NCI-H345 treated with DMSO at 0.1 percent for 48 hours (cell line): Measurements from ENCODE around the gene AHCYL2.
A peak's percentile ranks its signal among the peaks of the same experiment; 100 is the strongest.

Experiments used
- DNase-seq: peaks from one replicate; lab custom pipeline; 2025; ENCODE audit not compliant: unreplicated experiment; lab: John Stamatoyannopoulos, UW

AHCYL2 gene

GRCh38 chr7:129224251-129225205 lies at the start of gene AHCYL2:
AHCYL2 (plus strand) TSS chr7:129225030.
- peak; percentile 97 for DNase-seq

GRCh38 chr7:129176916-129177710 lies 47.7 kb upstream of the AHCYL2 start:
- no peak for DNase-seq

GRCh38 chr7:129184981-129185670 lies 39.7 kb upstream of the AHCYL2 start:
- no peak for DNase-seq

- DNase-seq: no peak
Observed at GRCh38 chr7:129186749-129187260, 38.0 kb upstream of the AHCYL2 start.

- DNase-seq: no peak
Observed at GRCh38 chr7:129187681-129188371, 37.0 kb upstream of the AHCYL2 start.

- no peak for DNase-seq
Observed at GRCh38 chr7:129188372-129188891, 36.4 kb upstream of the AHCYL2 start, which contains the start of gene SMO. SMO (plus strand) TSS chr7:129188633; CDS start chr7:129189152, 519 bp downstream.

GRCh38 chr7:129188892-129189660 lies 35.8 kb upstream of the AHCYL2 start:
- no peak for DNase-seq

GRCh38 chr7:129189661-129190310 lies 35.0 kb upstream of the AHCYL2 start:
- DNase-seq: no peak

- DNase-seq: no peak
Observed at GRCh38 chr7:129191272-129191671, 33.6 kb upstream of the AHCYL2 start.

- no peak for DNase-seq
Observed at GRCh38 chr7:129193892-129194291, 30.9 kb upstream of the AHCYL2 start.

- no peak for DNase-seq
Observed at GRCh38 chr7:129197771-129198170, 27.1 kb upstream of the AHCYL2 start.

- DNase-seq: no peak
Observed at GRCh38 chr7:129199406-129199805, 25.4 kb upstream of the AHCYL2 start.

- no peak for DNase-seq
Observed at GRCh38 chr7:129202058-129202777, 22.6 kb upstream of the AHCYL2 start.

- DNase-seq: no peak
Observed at GRCh38 chr7:129203050-129203741, 21.6 kb upstream of the AHCYL2 start.

GRCh38 chr7:129205126-129205818 lies 19.6 kb upstream of the AHCYL2 start:
- no peak for DNase-seq

- no peak for DNase-seq
Observed at GRCh38 chr7:129205987-129206785, 18.6 kb upstream of the AHCYL2 start.
